Measurements from ENCODE around the gene CCDC85C. TPM values are rescaled to one million over a fixed set of nuclear protein-coding genes. Genes with fewer than 3 reads are reported as not detected.

The CCDC85C gene
- polyA plus RNA-seq, 1 experiment, result 7.2 TPM

GRCh38 chr14:99473458-99473857 is 130.5 kb downstream of the CCDC85C start:
- no peak for TF ChIP-seq CTCF (IDR thresholded peaks at IDR 0.05; ENCODE audit: low read depth, low read length)
- CTCF ChIA-PET, result no interaction called here
- POLR2A ChIA-PET, result no interaction called here

GRCh38 chr14:99472937-99473336 is 131.1 kb downstream of the CCDC85C start:
- H3K27me3 ChIP-seq (ENCODE audit: control insufficient read depth, insufficient read depth, low read length), result no peaks in the 10 kb centered on the region
- H3K27ac ChIP-seq (ENCODE audit: low read depth, low read length), result no peak overlapping the region
- H3K9me3 ChIP-seq (ENCODE audit: control insufficient read depth, insufficient read depth, low read length), result no peaks in the 10 kb centered on the region
- TF ChIP-seq CTCF (IDR thresholded peaks at IDR 0.05; ENCODE audit: low read depth, low read length), result no peak
- CTCF ChIA-PET, result no interaction called here
- DNase-seq (ENCODE audit: low read depth, low spot score), result no peak
- POLR2A ChIA-PET, result no interaction called here
- H3K4me3 ChIP-seq (ENCODE audit: low read depth, low read length), result no peak overlapping the region

More at GRCh38 chr14:99473458-99473857, 130.5 kb downstream of the CCDC85C start:
- Histone ChIP-seq H3K4me3 (ENCODE audit: low read depth, low read length) (no peak overlapping the region), H3K27me3 (ENCODE audit: control insufficient read depth, insufficient read depth, low read length) (no peaks in the 10 kb centered on the region), H3K9me3 (ENCODE audit: control insufficient read depth, insufficient read depth, low read length) (no peaks in the 10 kb centered on the region), H3K27ac (ENCODE audit: low read depth, low read length) (no peak overlapping the region)
- DNase-seq (ENCODE audit: low read depth, low spot score), result no peak

GRCh38 chr14:99471731-99472130 is 132.3 kb downstream of the CCDC85C start:
- H3K27me3 ChIP-seq (ENCODE audit: control insufficient read depth, insufficient read depth, low read length), result no peaks in the 10 kb centered on the region
- ChIA-PET CTCF (interaction anchor here (0.8 kb wide), 1 partner anchor 56 kb away, joined by 3 read pairs; no protein-coding TSS in a partner anchor), POLR2A (no interaction called here)
- no peaks in the 10 kb centered on the region for H3K9me3 ChIP-seq (ENCODE audit: control insufficient read depth, insufficient read depth, low read length)
- no peak overlapping the region for H3K27ac ChIP-seq (ENCODE audit: low read depth, low read length)
- no peak overlapping the region for H3K4me3 ChIP-seq (ENCODE audit: low read depth, low read length)
- DNase-seq (ENCODE audit: low read depth, low spot score), result no peak
- no peak for TF ChIP-seq CTCF (IDR thresholded peaks at IDR 0.05; ENCODE audit: low read depth, low read length)

GRCh38 chr14:99468836-99469592 is 135.0 kb downstream of the CCDC85C start:
- CTCF ChIA-PET, result interaction anchor here (0.9 kb wide), 1 partner anchor 53 kb away, joined by 4 read pairs; no protein-coding TSS in a partner anchor
- Histone ChIP-seq H3K9me3 (ENCODE audit: control insufficient read depth, insufficient read depth, low read length) (no peaks in the 10 kb centered on the region), H3K27me3 (ENCODE audit: control insufficient read depth, insufficient read depth, low read length) (no peaks in the 10 kb centered on the region), H3K4me3 (ENCODE audit: low read depth, low read length) (no peak overlapping the region), H3K27ac (ENCODE audit: low read depth, low read length) (no peak overlapping the region)
- no peak for DNase-seq (ENCODE audit: low read depth, low spot score)
- POLR2A ChIA-PET, result no interaction called here
- TF ChIP-seq CTCF (IDR thresholded peaks at IDR 0.05; ENCODE audit: low read depth, low read length), result no peak

- no peaks in the 10 kb centered on the region for H3K9me3 ChIP-seq (ENCODE audit: control insufficient read depth, insufficient read depth, low read length)
- no peak overlapping the region for H3K27ac ChIP-seq (ENCODE audit: low read depth, low read length)
- ChIA-PET POLR2A (interaction anchor here (0.7 kb wide), 1 partner anchor 1026 kb away, joined by 3 read pairs; no protein-coding TSS in a partner anchor), CTCF (no interaction called here)
- H3K27me3 ChIP-seq (ENCODE audit: control insufficient read depth, insufficient read depth, low read length), result no peaks in the 10 kb centered on the region
- no peak overlapping the region for H3K4me3 ChIP-seq (ENCODE audit: low read depth, low read length)
- TF ChIP-seq CTCF (IDR thresholded peaks at IDR 0.05; ENCODE audit: low read depth, low read length), result no peak
- DNase-seq (ENCODE audit: low read depth, low spot score), result no peak
These were observed 135.9 kb downstream of the CCDC85C start for GRCh38 chr14:99468081-99468480.

Measured in AG04450 (cell line).